Muscle of leg (tissue), 11 donors: Measurements from ENCODE around the gene ADGRB3. TPM values are rescaled to one million over a fixed set of nuclear protein-coding genes. Genes with fewer than 3 reads are reported as not detected.
"Not testable (repeated sequence)": the region's sequence is repeated elsewhere in the genome, so short reads cannot be mapped to it uniquely, and the experiment has no call there.

Source experiments
- DNase-seq: peaks from one replicate; pipeline ENCODE4 v3.0.0; 2013
- H3K27ac ChIP-seq: one replicate; pipeline ENCODE4 v1.5.1; 2013; ENCODE audit warnings: mild to moderate bottlenecking, low read length, control low read depth
- H3K27me3 ChIP-seq: one replicate; pipeline ENCODE4 v1.6.1; 2013; ENCODE audit warnings: low read length; ENCODE audit not compliant: control insufficient read depth, insufficient read depth
- H3K36me3 ChIP-seq: one replicate; pipeline ENCODE4 v1.6.1; 2013; ENCODE audit warnings: low read length; ENCODE audit not compliant: control insufficient read depth, insufficient read depth
- H3K4me1 ChIP-seq: one replicate; pipeline ENCODE4 v1.6.1; 2013; ENCODE audit warnings: low read length; ENCODE audit not compliant: control insufficient read depth, insufficient read depth
- H3K4me3 ChIP-seq: one replicate; pipeline ENCODE4 v1.5.1; 2013; ENCODE audit warnings: low read length, control low read depth
- H3K9me3 ChIP-seq: replicated peaks from 2 replicates; pipeline ENCODE4 v1.6.1; 2013; ENCODE audit warnings: low read depth, low read length; ENCODE audit not compliant: control insufficient read depth
- WGBS: methylation state at CpG from one replicate; pipeline ENCODE4 v1.1.5; 2013; ENCODE audit warnings: missing lambda C conversion rate; ENCODE audit not compliant: insufficient coverage; 5-methylcytosine and 5-hydroxymethylcytosine counted together
- polyA plus RNA-seq, 8 donors: library from polyadenylated mRNA; unstranded; fragments of 120-200 nt; gene quantifications; one replicate each; pipeline versions ENCODE4 v1.2.1 to v1.2.3, GENCODE V29; 2013; ENCODE audit warnings: inconsistent platforms in 1 of 8, low replicate concordance in 1 of 8; ENCODE audit not compliant: insufficient read length in 8 of 8, insufficient read depth in 1 of 8
- total RNA-seq: library from RNA; stranded (reverse); fragments of 120-200 nt; gene quantifications from one replicate; pipeline ENCODE4 v1.2.4, GENCODE V29; 2013

Gene ADGRB3
- total and polyA plus RNA-seq, 9 donors = 0.78 to 2.6 (median 1.3) TPM

- Histone ChIP-seq H3K27ac (no peak overlapping the region), H3K4me3 (no peak overlapping the region), H3K4me1 (no peaks in the 10 kb centered on the region), H3K27me3 (no peaks in the 10 kb centered on the region), H3K36me3 (no peaks in the 10 kb centered on the region), H3K9me3 (no peaks in the 10 kb centered on the region)
- no peak for DNase-seq
- no CpG with 5 or more reads among the region's 2 CpGs for WGBS
Observed at GRCh38 chr6:68658338-68658737, 23.3 kb downstream of the ADGRB3 start.

DNA sequence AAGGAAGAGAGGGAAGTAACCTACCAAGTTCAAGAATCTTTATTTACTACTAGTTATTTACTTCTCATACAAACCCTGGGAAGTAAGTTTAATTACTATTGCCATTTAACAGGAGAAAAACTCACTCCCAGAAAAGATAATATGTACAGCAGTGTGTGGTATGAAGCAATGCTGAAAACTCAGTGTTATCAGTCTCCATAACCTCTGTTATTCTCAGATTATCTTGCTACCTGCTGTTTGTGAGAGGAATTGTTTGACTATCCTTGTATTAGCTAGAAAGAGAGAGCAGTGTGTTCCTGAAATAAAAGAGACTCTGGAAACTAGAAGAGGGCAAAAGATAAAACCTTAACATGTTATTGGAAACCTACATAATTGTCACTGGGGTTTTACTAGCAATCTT lies 38.2 kb downstream of the ADGRB3 start:
- no peak for DNase-seq
- Histone ChIP-seq H3K27ac (no peak overlapping the region), H3K27me3 (no peaks in the 10 kb centered on the region), H3K4me1 (no peaks in the 10 kb centered on the region), H3K4me3 (no peak overlapping the region), H3K9me3 (no peaks in the 10 kb centered on the region), H3K36me3 (no peaks in the 10 kb centered on the region)

- Histone ChIP-seq H3K36me3 (no peaks in the 10 kb centered on the region), H3K27ac (no peak overlapping the region), H3K27me3 (no peaks in the 10 kb centered on the region), H3K4me3 (no peak overlapping the region), H3K9me3 (no peaks in the 10 kb centered on the region), H3K4me1 (no peaks in the 10 kb centered on the region)
- 100% methylated on average over 1 of the region's 4 CpGs for WGBS
- DNase-seq = no peak
Observed at GRCh38 chr6:68675548-68675947, 40.5 kb downstream of the ADGRB3 start.

- WGBS = 88% methylated on average over 13 of the region's 16 CpGs
- not testable (repeated sequence) for H3K27me3 ChIP-seq, H3K9me3 ChIP-seq, H3K27ac ChIP-seq, H3K4me1 ChIP-seq, DNase-seq, H3K36me3 ChIP-seq, H3K4me3 ChIP-seq
Observed at GRCh38 chr6:68676094-68676493, 41.0 kb downstream of the ADGRB3 start.

- Histone ChIP-seq H3K4me3 (no peak overlapping the region), H3K27me3 (no peaks in the 10 kb centered on the region)
Observed at GRCh38 chr6:68677058-68677457, 42.0 kb downstream of the ADGRB3 start.

DNA sequence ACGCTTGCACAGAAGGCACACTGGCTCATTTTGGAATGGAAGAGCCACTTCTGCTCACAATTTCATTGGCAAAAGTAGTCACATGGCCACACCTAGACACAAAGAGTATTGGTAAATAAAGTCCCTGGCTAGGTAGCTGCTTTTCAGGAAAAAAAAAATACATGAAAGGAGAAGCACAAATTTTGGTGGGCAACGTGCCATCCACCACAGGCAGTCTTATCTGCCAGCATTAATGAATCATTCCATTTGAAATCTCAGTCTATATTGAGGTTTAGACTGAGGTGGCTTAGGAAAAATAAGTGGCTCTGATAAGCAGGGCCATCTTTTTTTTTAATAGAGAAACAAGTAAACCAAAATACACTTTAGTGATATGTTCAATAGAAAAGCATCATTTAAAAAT lies 44.3 kb downstream of the ADGRB3 start:
- DNase-seq = no peak
- no peaks in the 10 kb centered on the region for H3K9me3 ChIP-seq
- H3K27me3 ChIP-seq = no peaks in the 10 kb centered on the region
- H3K4me3 ChIP-seq = no peak overlapping the region
- no peaks in the 10 kb centered on the region for H3K4me1 ChIP-seq
- no CpG with 5 or more reads among the region's 2 CpGs for WGBS
- no peak overlapping the region for H3K27ac ChIP-seq
- H3K36me3 ChIP-seq = no peaks in the 10 kb centered on the region

More at GRCh38 chr6:68677058-68677457, 42.0 kb downstream of the ADGRB3 start:
- H3K27ac ChIP-seq = no peak overlapping the region
- H3K9me3 ChIP-seq = no peaks in the 10 kb centered on the region
- H3K36me3 ChIP-seq = no peaks in the 10 kb centered on the region
- H3K4me1 ChIP-seq = no peaks in the 10 kb centered on the region
- WGBS = no CpG with 5 or more reads among the region's 3 CpGs
- peak; percentile 53 for DNase-seq

- Histone ChIP-seq H3K9me3 (no peaks in the 10 kb centered on the region), H3K27ac (no peak overlapping the region), H3K27me3 (no peaks in the 10 kb centered on the region), H3K36me3 (no peaks in the 10 kb centered on the region), H3K4me3 (no peak overlapping the region), H3K4me1 (no peaks in the 10 kb centered on the region)
- 100% methylated on average over 1 of the region's 2 CpGs for WGBS
- DNase-seq = no peak
Observed at GRCh38 chr6:68680264-68680663, 45.2 kb downstream of the ADGRB3 start.

DNA sequence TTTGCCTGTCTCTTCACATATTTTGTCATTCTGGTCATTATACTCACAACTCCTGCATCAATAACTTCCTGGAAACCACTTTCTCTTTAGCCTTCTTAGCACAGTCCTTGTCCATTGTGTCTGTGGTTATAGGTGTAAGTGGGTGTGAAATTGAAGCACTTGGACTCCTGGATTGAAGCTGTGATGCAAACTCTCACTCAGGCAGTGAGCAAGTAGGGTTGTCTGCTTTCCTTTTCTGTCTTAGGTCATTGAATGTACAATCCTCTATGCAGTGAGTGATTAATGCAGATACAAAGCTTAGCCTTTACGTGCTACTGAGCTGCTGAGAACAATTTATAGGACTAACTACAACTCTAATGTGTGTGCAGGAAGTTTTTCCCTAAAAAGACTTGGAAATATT lies 54.8 kb downstream of the ADGRB3 start:
- WGBS = no CpG with 5 or more reads among the region's 1 CpG
- no peak for DNase-seq
- H3K36me3 ChIP-seq = no peaks in the 10 kb centered on the region
- H3K27me3 ChIP-seq = no peaks in the 10 kb centered on the region
- H3K4me1 ChIP-seq = no peaks in the 10 kb centered on the region
- H3K27ac ChIP-seq = no peak overlapping the region
- no peak overlapping the region for H3K4me3 ChIP-seq
- no peaks in the 10 kb centered on the region for H3K9me3 ChIP-seq

DNA sequence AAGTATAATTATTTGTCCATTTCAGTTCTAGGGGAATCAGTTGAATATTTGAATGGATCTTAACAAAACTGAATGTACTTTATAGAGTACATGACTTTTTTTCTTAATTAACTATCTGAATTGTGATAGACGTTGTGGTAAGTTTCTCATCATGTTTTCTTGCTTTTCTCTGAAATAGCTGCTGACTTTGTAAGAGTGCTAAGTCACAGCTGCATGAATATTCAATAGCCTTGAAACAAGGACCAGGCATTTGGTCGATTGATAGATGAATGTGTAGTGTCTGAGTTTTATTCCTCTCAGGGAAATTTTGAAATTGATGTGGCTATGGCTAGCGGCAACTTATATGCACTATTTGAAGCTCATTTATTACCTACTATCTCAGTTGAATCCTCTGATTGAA lies 56.0 kb downstream of the ADGRB3 start:
- no CpG with 5 or more reads among the region's 3 CpGs for WGBS
- DNase-seq = no peak
- no peaks in the 10 kb centered on the region for H3K4me1 ChIP-seq

DNA sequence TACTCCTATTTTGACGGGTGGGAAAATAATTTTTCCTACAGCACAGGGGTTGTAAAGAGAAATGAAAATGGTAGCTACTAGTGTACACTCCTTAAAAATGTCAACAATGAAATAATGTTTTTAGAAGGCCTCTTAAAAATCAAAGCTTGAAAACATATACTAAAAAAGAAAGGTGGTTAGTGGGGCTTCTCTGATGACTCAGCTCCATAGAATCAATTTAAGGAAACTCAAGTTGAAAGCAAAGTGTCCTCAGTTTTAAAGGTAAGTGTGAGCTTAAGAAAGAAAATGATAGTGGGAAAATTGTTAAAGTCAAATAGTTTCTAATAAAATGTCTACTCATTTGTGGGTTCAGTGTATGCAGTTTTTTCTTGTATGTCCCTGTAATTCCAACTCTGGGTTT lies 58.2 kb downstream of the ADGRB3 start:
- Histone ChIP-seq H3K36me3 (no peaks in the 10 kb centered on the region), H3K4me1 (no peaks in the 10 kb centered on the region), H3K4me3 (no peak overlapping the region), H3K27ac (no peak overlapping the region), H3K27me3 (no peaks in the 10 kb centered on the region), H3K9me3 (no peaks in the 10 kb centered on the region)
- no CpG with 5 or more reads among the region's 1 CpG for WGBS
- DNase-seq = no peak

More for the DNA sequence above, 56.0 kb downstream of the ADGRB3 start:
- H3K9me3 ChIP-seq = no peaks in the 10 kb centered on the region
- H3K27me3 ChIP-seq = no peaks in the 10 kb centered on the region
- no peak overlapping the region for H3K27ac ChIP-seq
- no peaks in the 10 kb centered on the region for H3K36me3 ChIP-seq
- H3K4me3 ChIP-seq = no peak overlapping the region

GRCh38 chr6:68695403-68695802 lies 60.3 kb downstream of the ADGRB3 start:
- Histone ChIP-seq H3K4me3 (no peak overlapping the region), H3K27ac (no peak overlapping the region), H3K9me3 (no peaks in the 10 kb centered on the region), H3K36me3 (no peaks in the 10 kb centered on the region), H3K4me1 (no peaks in the 10 kb centered on the region), H3K27me3 (no peaks in the 10 kb centered on the region)
- WGBS = 75% methylated on average over 3 of the region's 4 CpGs
- DNase-seq = no peak
